ENCODE measurements around the gene SET. TPM values are rescaled to one million over a fixed set of nuclear protein-coding genes. Genes with fewer than 3 reads are reported as not detected.

SET gene
- total and polyA plus RNA-seq, 2 donors (not counting 3 experiments of a cell fraction or from before 2014, with no cell fraction given): 61.1 to 483 TPM

DNA sequence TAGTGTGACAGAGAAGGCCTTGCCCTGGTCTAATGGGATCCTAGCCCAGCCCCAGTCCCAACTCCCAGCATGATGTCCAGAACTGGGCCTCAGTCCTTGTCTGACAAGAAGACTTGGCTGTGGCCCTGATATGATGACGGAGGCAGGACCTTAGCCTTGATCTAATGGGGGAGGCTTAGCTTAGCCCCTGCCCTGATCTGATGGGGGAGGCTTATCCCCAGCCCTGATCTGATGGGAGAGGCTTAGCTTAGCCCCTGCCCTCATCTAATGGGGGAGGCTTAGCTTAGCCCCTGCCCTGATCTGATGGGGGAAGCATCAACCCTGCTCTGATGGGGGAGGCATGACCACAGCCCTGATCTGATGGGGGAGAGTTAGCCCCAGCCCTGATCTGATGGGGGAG, 17.0 kb downstream of the SET start:
- H3K36me3 ChIP-seq (ENCODE audit: control insufficient read depth in 2 of 2, extremely low read depth in 1 of 2, insufficient read depth in 2 of 2, low read length in 2 of 2): peaks cover 2 to 4% of the 10 kb centered on the region in 2 experiments
- no peak overlapping the region for H3K27ac ChIP-seq (ENCODE audit: insufficient read depth, low read depth, low read length)
- ChIA-PET POLR2A (no interaction called here), CTCF (no interaction called here)
- no peak overlapping the region for H3K4me2 ChIP-seq (ENCODE audit: insufficient read depth, low read length)
- H3K9ac ChIP-seq (replicated peaks; ENCODE audit: extremely low read depth, insufficient read depth, low read length): no peak overlapping the region
- DNase-seq (ENCODE audit: low read depth, low spot score) (no peak), FAIRE-seq (no peak)
- no peaks in the 10 kb centered on the region for H3K27me3 ChIP-seq (ENCODE audit: control insufficient read depth in 2 of 2, insufficient read depth in 2 of 2, low read length in 2 of 2)
- peaks cover 10% of the 10 kb centered on the region for H3K79me2 ChIP-seq (ENCODE audit: control insufficient read depth, insufficient read depth, low read length)
- no peaks in the 10 kb centered on the region for H3K9me1 ChIP-seq (replicated peaks; ENCODE audit: control insufficient read depth, extremely low read depth, insufficient read depth, low read length)
- no peaks in the 10 kb centered on the region for H3K9me3 ChIP-seq (replicated peaks; ENCODE audit: control insufficient read depth, insufficient read depth, low read length)
- H3K4me1 ChIP-seq (ENCODE audit: control insufficient read depth, extremely low read depth, insufficient read depth, low read length): peaks cover 14% of the 10 kb centered on the region
- no TSS peak for BruUV-seq (replicated peaks)
- intact Hi-C loops (cut with micrococcal nuclease): no loop called here
- H2AFZ ChIP-seq (ENCODE audit: low read depth, low read length): no peak overlapping the region
- dilution Hi-C loops (cut with MboI; ENCODE audit: extremely low pct_ligation_motif_present, low sequenced_read_pairs): no loop called here
- TF ChIP-seq FOS (IDR thresholded peaks at IDR 0.05; ENCODE audit: borderline replicate concordance, insufficient read depth, low read length) (no peak), POLR2A (IDR thresholded peaks at IDR 0.05; ENCODE audit: low read depth, low read length) (no peak), POLR2AphosphoS5 (IDR thresholded peaks at IDR 0.05; ENCODE audit: insufficient read depth, low read depth, low read length) (no peak), GATA2 (IDR thresholded peaks at IDR 0.05; ENCODE audit: insufficient read depth, insufficient read length, low read depth, low read length) (no peak), EZH2 (IDR thresholded peaks at IDR 0.05; ENCODE audit: borderline replicate concordance, low read depth, low read length, severe bottlenecking) (no peak), MYC (IDR thresholded peaks at IDR 0.05; ENCODE audit: low read depth, low read length) (no peak), JUN (IDR thresholded peaks at IDR 0.05; ENCODE audit: borderline replicate concordance, insufficient read depth, insufficient read length, low read depth) (no peak)
- TF ChIP-seq, protein P1, sequence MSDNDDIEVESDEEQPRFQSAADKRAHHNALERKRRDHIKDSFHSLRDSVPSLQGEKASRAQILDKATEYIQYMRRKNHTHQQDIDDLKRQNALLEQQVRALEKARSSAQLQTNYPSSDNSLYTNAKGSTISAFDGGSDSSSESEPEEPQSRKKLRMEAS (IDR thresholded peaks at IDR 0.05; ENCODE audit: insufficient read depth, insufficient read length): no peak
- TF ChIP-seq, protein P2, sequence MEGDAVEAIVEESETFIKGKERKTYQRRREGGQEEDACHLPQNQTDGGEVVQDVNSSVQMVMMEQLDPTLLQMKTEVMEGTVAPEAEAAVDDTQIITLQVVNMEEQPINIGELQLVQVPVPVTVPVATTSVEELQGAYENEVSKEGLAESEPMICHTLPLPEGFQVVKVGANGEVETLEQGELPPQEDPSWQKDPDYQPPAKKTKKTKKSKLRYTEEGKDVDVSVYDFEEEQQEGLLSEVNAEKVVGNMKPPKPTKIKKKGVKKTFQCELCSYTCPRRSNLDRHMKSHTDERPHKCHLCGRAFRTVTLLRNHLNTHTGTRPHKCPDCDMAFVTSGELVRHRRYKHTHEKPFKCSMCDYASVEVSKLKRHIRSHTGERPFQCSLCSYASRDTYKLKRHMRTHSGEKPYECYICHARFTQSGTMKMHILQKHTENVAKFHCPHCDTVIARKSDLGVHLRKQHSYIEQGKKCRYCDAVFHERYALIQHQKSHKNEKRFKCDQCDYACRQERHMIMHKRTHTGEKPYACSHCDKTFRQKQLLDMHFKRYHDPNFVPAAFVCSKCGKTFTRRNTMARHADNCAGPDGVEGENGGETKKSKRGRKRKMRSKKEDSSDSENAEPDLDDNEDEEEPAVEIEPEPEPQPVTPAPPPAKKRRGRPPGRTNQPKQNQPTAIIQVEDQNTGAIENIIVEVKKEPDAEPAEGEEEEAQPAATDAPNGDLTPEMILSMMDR (IDR thresholded peaks at IDR 0.05; ENCODE audit: extremely low read depth in 1 of 2, insufficient read depth in 1 of 2, low read depth in 1 of 2, low read length in 2 of 2): no peak
- no peaks in the 10 kb centered on the region for H4K20me1 ChIP-seq (replicated peaks; ENCODE audit: control insufficient read depth, extremely low read depth, insufficient read depth, low read length)
- H3K4me3 ChIP-seq (replicated peaks in 1 of 3; ENCODE audit: insufficient read depth in 1 of 3, low read depth in 1 of 3, low read length in 3 of 3): no peak overlapping the region
